H1 (cell line): Measurements from ENCODE around the gene IGSF11. TPM values are rescaled to one million over a fixed set of nuclear protein-coding genes. Genes with fewer than 3 reads are reported as not detected.

Source experiments
- CTCF ChIA-PET: fragments of 300-600 bp; sonication (Branson Sonifier 250); formaldehyde crosslinking; loops from one replicate; lab custom pipeline; 2021; ENCODE audit not compliant: partially characterized antibody; lab: Charles Lee
- POLR2A ChIA-PET: fragments of 300-600 bp; sonication (Branson Sonifier 250); formaldehyde crosslinking; loops from one replicate; lab custom pipeline; 2021; ENCODE audit warnings: inconsistent platforms; ENCODE audit not compliant: partially characterized antibody; lab: Charles Lee
- DNase-seq, 2 experiments: peaks; one replicate each; pipeline versions ENCODE4 v3.0.0 to v3.0.0-alpha.2; 2010 to 2022; ENCODE audit warnings: low spot score in 2 of 2, low read depth in 1 of 2, mixed read lengths in 1 of 2
- FAIRE-seq: peaks from 2 replicates; lab custom pipeline; 2011; peaks lifted over from hg19 to GRCh38; lab: Jason Lieb, UNC
- H2AFZ ChIP-seq: 2 replicates; pipeline ENCODE4 v1.8.1; 2012; ENCODE audit warnings: low read length, inconsistent platforms
- H2AK5ac ChIP-seq: 2 replicates; pipeline ENCODE4 v1.6.1; 2013; ENCODE audit warnings: low read depth, low read length
- H2BK120ac ChIP-seq: replicated peaks from 2 replicates; pipeline ENCODE3; 2013; ENCODE audit warnings: low read depth, low read length, inconsistent platforms
- H2BK12ac ChIP-seq: 2 replicates; pipeline ENCODE4 v1.6.1; 2013; ENCODE audit warnings: low read depth, low read length
- H2BK15ac ChIP-seq: 2 replicates; pipeline ENCODE4 v1.6.1; 2013; ENCODE audit warnings: low read length
- H2BK20ac ChIP-seq: 2 replicates; pipeline ENCODE4 v1.6.1; 2013; ENCODE audit warnings: low read length
- H2BK5ac ChIP-seq: 2 replicates; pipeline ENCODE4 v1.6.1; 2013; ENCODE audit warnings: low read depth, low read length
- H3K14ac ChIP-seq: 2 replicates; pipeline ENCODE4 v1.6.1; 2013; ENCODE audit warnings: inconsistent platforms; ENCODE audit not compliant: insufficient read length
- H3K18ac ChIP-seq: 2 replicates; pipeline ENCODE4 v1.6.1; 2013; ENCODE audit warnings: low read length; ENCODE audit errors: extremely low read depth
- H3K23ac ChIP-seq: 2 replicates; pipeline ENCODE4 v1.6.1; 2013; ENCODE audit warnings: inconsistent platforms; ENCODE audit not compliant: insufficient read length
- H3K23me2 ChIP-seq: 2 replicates; pipeline ENCODE4 v1.6.1; 2013; ENCODE audit warnings: low read depth, low read length
- H3K27ac ChIP-seq: 2 replicates; pipeline ENCODE4 v1.6.1; 2011; ENCODE audit warnings: low read depth, low read length, inconsistent platforms
- H3K27me3 ChIP-seq, 4 experiments: replicated peaks in 1 of 4; 1 replicate in 1 of 4; 2 replicates in 3 of 4; pipeline versions ENCODE4 v1.6.1 to v1.8.1; 2011 to 2013; ENCODE audit warnings: low read length in 3 of 4, mild to moderate bottlenecking in 3 of 4, inconsistent platforms in 2 of 4, mixed read lengths in 2 of 4, moderate library complexity in 1 of 4; ENCODE audit not compliant: control insufficient read depth in 3 of 4, insufficient read depth in 3 of 4; ENCODE audit errors: extremely low read depth in 1 of 4
- H3K36me3 ChIP-seq, 4 experiments: 2 replicates each; pipeline versions ENCODE4 v1.6.1 to v1.8.1; 2011 to 2013; ENCODE audit warnings: mild to moderate bottlenecking in 4 of 4, low read length in 3 of 4, moderate library complexity in 2 of 4, control low read depth in 1 of 4, inconsistent platforms in 1 of 4; ENCODE audit not compliant: insufficient read depth in 4 of 4, control insufficient read depth in 2 of 4
- H3K4ac ChIP-seq: replicated peaks from 2 replicates; pipeline ENCODE3; 2013; ENCODE audit warnings: low read length, low read depth, mixed read lengths, inconsistent platforms; ENCODE audit not compliant: insufficient read length
- H3K4me1 ChIP-seq, 4 experiments: replicated peaks in 1 of 4; 1 replicate in 1 of 4; 2 replicates in 3 of 4; pipeline versions ENCODE4 v1.6.1 to v1.8.1; 2011 to 2013; ENCODE audit warnings: low read length in 3 of 4, inconsistent platforms in 2 of 4, mixed read lengths in 1 of 4; ENCODE audit not compliant: insufficient read depth in 4 of 4, control insufficient read depth in 3 of 4
- H3K4me2 ChIP-seq, 2 experiments: 2 replicates each; pipeline versions ENCODE4 v1.6.1 to v1.8.1; 2011 to 2013; ENCODE audit warnings: low read depth in 2 of 2, low read length in 2 of 2, control low read depth in 1 of 2, inconsistent platforms in 1 of 2, mild to moderate bottlenecking in 1 of 2; ENCODE audit not compliant: insufficient read depth in 1 of 2
- H3K4me3 ChIP-seq, 4 experiments: fragments of 200-600, 300-600 bp in 1 of 4; sonication (generic), shearing (Covaris generic), sonication (Bioruptor Twin) in 1 of 4; 2 replicates each; pipeline versions ENCODE4 v1.5.1 to v1.8.1; 2011 to 2016; ENCODE audit warnings: low read length in 4 of 4, low read depth in 3 of 4, control low read depth in 2 of 4, inconsistent platforms in 2 of 4, mild to moderate bottlenecking in 2 of 4, mixed read lengths in 1 of 4, moderate library complexity in 1 of 4; ENCODE audit not compliant: insufficient read depth in 2 of 4; ENCODE audit errors: extremely low read depth in 1 of 4
- H3K56ac ChIP-seq: replicated peaks from 2 replicates; pipeline ENCODE3; 2013; ENCODE audit warnings: low read depth, mild to moderate bottlenecking, mixed read lengths, low read length, inconsistent platforms; ENCODE audit not compliant: insufficient read length
- H3K79me1 ChIP-seq: 2 replicates; pipeline ENCODE4 v1.6.1; 2013; ENCODE audit warnings: low read depth, low read length, control low read depth
- H3K79me2 ChIP-seq, 2 experiments: 2 replicates each; pipeline versions ENCODE4 v1.6.1 to v1.8.1; 2012 to 2013; ENCODE audit warnings: low read length in 2 of 2, mild to moderate bottlenecking in 2 of 2, inconsistent platforms in 1 of 2; ENCODE audit not compliant: insufficient read depth in 2 of 2, control insufficient read depth in 1 of 2
- H3K9ac ChIP-seq, 4 experiments: replicated peaks in 1 of 4; 1 replicate in 1 of 4; 2 replicates in 3 of 4; pipeline versions ENCODE4 v1.6.1 to v1.8.1; 2011 to 2013; ENCODE audit warnings: low read depth in 3 of 4, low read length in 3 of 4, control low read depth in 2 of 4, mild to moderate bottlenecking in 2 of 4, moderate library complexity in 2 of 4, inconsistent platforms in 1 of 4; ENCODE audit errors: extremely low read depth in 1 of 4
- H3K9me3 ChIP-seq, 2 experiments: 2 replicates each; pipeline versions ENCODE4 v1.6.1 to v1.8.1; 2012 to 2013; ENCODE audit warnings: mild to moderate bottlenecking in 2 of 2, moderate library complexity in 2 of 2, control low read depth in 1 of 2, inconsistent platforms in 1 of 2, low read depth in 1 of 2, low read length in 1 of 2, mixed read lengths in 1 of 2; ENCODE audit not compliant: insufficient read depth in 2 of 2
- H4K20me1 ChIP-seq, 2 experiments: replicated peaks in 1 of 2; 2 replicates each; pipeline versions ENCODE3 to v1.8.1; 2011 to 2013; ENCODE audit warnings: inconsistent platforms in 2 of 2, low read length in 2 of 2, mild to moderate bottlenecking in 1 of 2; ENCODE audit not compliant: insufficient read depth in 2 of 2, control insufficient read depth in 1 of 2
- H4K5ac ChIP-seq: 2 replicates; pipeline ENCODE4 v1.6.1; 2013; ENCODE audit warnings: low read length, low read depth, mixed read lengths, inconsistent platforms; ENCODE audit not compliant: insufficient read length
- H4K8ac ChIP-seq: 2 replicates; pipeline ENCODE4 v1.8.0; 2013; ENCODE audit warnings: mild to moderate bottlenecking, moderate library complexity, low read length, inconsistent platforms; ENCODE audit not compliant: insufficient read depth; ENCODE audit errors: extremely low read depth
- H4K91ac ChIP-seq: replicated peaks from 2 replicates; pipeline ENCODE3; 2013; ENCODE audit warnings: low read length, mixed read lengths, inconsistent platforms; ENCODE audit not compliant: insufficient read length
- JUND ChIP-seq: IDR thresholded peaks from 2 replicates; pipeline ENCODE4 v1.6.1; 2011; ENCODE audit warnings: mild to moderate bottlenecking, improper control_type of control experiment, low read length
- WGBS, 2 experiments: shearing (Covaris generic) in 1 of 2; methylation state at CpG; one replicate each; pipeline versions ENCODE4 v1.1.6 to v1.1.7; 2013 to 2015; ENCODE audit warnings: low lambda C conversion rate in 2 of 2, mixed read lengths in 2 of 2, inconsistent platforms in 1 of 2, low coverage in 1 of 2, missing lambda C conversion rate in 1 of 2; ENCODE audit not compliant: insufficient replicate concordance in 2 of 2, insufficient coverage in 1 of 2, insufficient read length in 1 of 2; ENCODE audit errors: extremely low coverage in 1 of 2, missing lambda C conversion rate in 1 of 2; 5-methylcytosine and 5-hydroxymethylcytosine counted together
- polyA plus RNA-seq, 7 experiments: library from polyadenylated mRNA; depleted of rRNA in 3 of 7; stranded (reverse) in 5 of 7; unstranded in 2 of 7; fragments of >200 nt in 5 of 7; fragments of 200-250 nt in 2 of 7; gene quantifications; 1 replicate in 5 of 7; 2 replicates in 1 of 7; 4 replicates in 1 of 7; pipeline versions ENCODE4 v1.2.1 to v1.2.3, GENCODE V29; 2011 to 2013; ENCODE audit warnings: missing spikeins in 2 of 7, mixed read lengths in 2 of 7
- total RNA-seq: library from RNA; stranded (reverse); fragmentation: NEBNext Ultra II Directional; extraction: Animal tissue kit (Norgen Biotek cat#: 25700); gene quantifications from 2 replicates; pipeline ENCODE4 v1.2.1, GENCODE V29; 2021
- TF ChIP-seq, protein P1 (sequence below): IDR thresholded peaks from 2 replicates; pipeline ENCODE4 v1.6.1; 2012; ENCODE audit warnings: inconsistent platforms

Gene IGSF11
- total and polyA plus RNA-seq, 2 of the 8 experiments (the other 6 are each of a cell fraction or from before 2014, with no cell fraction given): 1.1 to 4.1 TPM

DNA sequence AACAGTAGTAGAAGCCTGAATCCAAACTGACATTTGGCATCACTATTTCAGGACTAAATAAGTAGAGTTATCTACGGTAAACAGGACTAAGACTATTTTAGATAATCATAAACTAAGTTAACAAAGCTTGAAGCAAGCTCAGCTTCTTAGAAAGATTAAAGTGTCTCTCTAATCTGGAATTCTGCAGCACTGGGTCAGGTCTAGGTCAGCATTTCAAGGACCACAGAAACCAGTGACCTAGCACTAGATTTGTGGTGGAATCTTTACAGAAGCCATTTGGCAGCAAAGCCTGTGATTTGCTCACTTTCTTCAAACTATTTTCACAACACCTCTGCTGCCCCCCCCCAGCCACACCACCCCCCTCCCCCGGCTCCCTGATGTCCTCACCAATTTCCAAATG, 37.5 kb downstream of the IGSF11 start:
- Histone ChIP-seq H2BK5ac (no peak overlapping the region), H3K4me3 (no peak overlapping the region), H3K79me1 (no peaks in the 10 kb centered on the region), H3K9ac (no peak overlapping the region), H3K9me3 (no peaks in the 10 kb centered on the region), H2AK5ac (no peak overlapping the region), H3K23ac (no peak overlapping the region), H3K4ac (no peak overlapping the region), H3K4me2 (no peak overlapping the region), H2AFZ (no peak overlapping the region), H4K20me1 (no peaks in the 10 kb centered on the region), H3K79me2 (no peaks in the 10 kb centered on the region), H4K5ac (no peak overlapping the region), H3K56ac (no peak overlapping the region), H3K36me3 (no peaks in the 10 kb centered on the region), H2BK15ac (no peak overlapping the region), H3K27me3 (peaks cover 0 to 1% (median 0%) of the 10 kb centered on the region in 4 experiments; a peak in 1 of 7 replicates), H3K27ac (no peak overlapping the region), H2BK12ac (no peak overlapping the region), H4K91ac (no peak overlapping the region), H2BK120ac (no peak overlapping the region), H3K23me2 (no peaks in the 10 kb centered on the region), H3K18ac (no peak overlapping the region), H2BK20ac (no peak overlapping the region), H3K4me1 (no peaks in the 10 kb centered on the region), H3K14ac (no peak overlapping the region), H4K8ac (no peak overlapping the region)
- DNase-seq (no peak), FAIRE-seq (no peak)
- TF ChIP-seq, protein P1, sequence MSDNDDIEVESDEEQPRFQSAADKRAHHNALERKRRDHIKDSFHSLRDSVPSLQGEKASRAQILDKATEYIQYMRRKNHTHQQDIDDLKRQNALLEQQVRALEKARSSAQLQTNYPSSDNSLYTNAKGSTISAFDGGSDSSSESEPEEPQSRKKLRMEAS: no peak
- no peak for TF ChIP-seq JUND
- CTCF ChIA-PET: interaction anchor here (0.6 to 1.2 kb wide), 2 partner anchors 17 to 29 kb away, joined by 3 read pairs; no protein-coding TSS in a partner anchor
- POLR2A ChIA-PET: no interaction called here
- WGBS, 2 experiments: 86% methylated on average over 2 of the region's 2 CpGs; no CpG with 5 or more reads in 1 of the 2 experiments
